Measurements from ENCODE around the gene MAST2.
"Not testable (repeated sequence)": the region's sequence is repeated elsewhere in the genome, so short reads cannot be mapped to it uniquely, and the experiment has no call there.

MAST2 gene

GRCh38 chr1:46026531-46026930 lies 223.1 kb downstream of the MAST2 start:
- DNase-seq (ENCODE audit: low spot score) = no peak

DNA sequence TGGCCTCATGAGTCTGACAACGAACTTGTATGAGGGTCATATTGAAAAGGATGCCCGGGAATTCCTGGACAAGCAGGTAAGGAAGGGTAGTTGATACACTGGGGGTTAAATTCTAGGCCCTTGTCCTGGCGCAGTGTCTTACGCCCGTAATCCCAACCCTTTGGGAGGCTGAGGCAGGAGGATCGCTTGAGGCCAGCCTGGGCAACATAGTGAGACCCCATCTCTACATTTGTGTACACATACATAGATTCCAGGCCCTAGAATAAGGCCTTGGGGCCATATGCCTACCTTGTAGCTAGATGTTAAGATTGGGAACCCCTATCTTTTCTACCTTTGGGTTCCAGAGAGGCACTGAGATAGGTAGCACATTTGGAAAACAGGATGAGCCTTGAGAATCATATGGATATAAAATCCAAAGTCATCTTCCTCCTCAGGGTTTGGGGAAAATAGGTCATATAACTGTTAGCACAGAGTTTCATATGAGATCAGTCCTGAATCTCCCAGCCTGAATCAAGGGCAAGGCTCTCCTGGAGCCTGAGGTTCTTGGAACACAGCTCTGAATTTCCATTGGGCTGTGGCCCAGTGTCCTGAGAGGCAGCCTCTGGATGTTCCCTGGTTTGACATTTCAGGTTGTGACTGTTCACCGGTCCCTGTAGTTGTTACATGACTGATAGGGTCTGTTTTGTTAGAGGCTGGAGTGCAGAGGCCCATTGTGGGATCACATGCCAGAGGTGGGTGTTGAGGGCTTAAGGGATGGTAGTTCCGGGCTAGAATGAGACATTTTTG lies 224.6 kb downstream of the MAST2 start:
- no peak for DNase-seq (ENCODE audit: low spot score)

GRCh38 chr1:46030074-46030870 lies 226.9 kb downstream of the MAST2 start:
- DNase-seq (ENCODE audit: low spot score) = no peak

DNA sequence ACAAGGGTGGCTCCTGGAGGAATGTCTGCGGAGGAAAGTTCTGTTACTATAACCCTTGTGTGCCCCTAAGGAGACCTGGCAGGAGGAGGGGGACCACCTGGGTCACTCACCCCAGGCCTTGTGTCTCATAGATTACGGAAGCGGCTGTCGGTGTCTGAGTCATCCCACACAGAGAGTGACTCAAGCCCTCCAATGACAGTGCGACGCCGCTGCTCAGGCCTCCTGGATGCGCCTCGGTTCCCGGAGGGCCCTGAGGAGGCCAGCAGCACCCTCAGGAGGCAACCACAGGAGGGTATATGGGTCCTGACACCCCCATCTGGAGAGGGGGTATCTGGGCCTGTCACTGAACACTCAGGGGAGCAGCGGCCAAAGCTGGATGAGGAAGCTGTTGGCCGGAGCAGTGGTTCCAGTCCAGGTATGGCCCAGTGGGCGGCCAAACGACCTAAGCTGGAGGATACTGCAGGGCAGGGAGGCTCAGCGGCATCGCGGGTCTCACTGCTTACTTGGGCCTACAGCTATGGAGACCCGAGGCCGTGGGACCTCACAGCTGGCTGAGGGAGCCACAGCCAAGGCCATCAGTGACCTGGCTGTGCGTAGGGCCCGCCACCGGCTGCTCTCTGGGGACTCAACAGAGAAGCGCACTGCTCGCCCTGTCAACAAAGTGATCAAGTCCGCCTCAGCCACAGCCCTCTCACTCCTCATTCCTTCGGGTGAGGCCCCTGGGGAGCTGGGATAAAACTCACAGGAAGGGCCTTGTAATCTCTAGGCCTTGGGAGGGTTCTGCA lies 227.7 kb downstream of the MAST2 start:
- no peak for DNase-seq (ENCODE audit: low spot score)

GRCh38 chr1:46034601-46035516 lies 231.4 kb downstream of the MAST2 start:
- DNase-seq (ENCODE audit: low spot score) = no peak

- peak; percentile 63 for DNase-seq (ENCODE audit: low spot score)
These were observed 233.8 kb downstream of the MAST2 start for GRCh38 chr1:46036894-46037839.

DNA sequence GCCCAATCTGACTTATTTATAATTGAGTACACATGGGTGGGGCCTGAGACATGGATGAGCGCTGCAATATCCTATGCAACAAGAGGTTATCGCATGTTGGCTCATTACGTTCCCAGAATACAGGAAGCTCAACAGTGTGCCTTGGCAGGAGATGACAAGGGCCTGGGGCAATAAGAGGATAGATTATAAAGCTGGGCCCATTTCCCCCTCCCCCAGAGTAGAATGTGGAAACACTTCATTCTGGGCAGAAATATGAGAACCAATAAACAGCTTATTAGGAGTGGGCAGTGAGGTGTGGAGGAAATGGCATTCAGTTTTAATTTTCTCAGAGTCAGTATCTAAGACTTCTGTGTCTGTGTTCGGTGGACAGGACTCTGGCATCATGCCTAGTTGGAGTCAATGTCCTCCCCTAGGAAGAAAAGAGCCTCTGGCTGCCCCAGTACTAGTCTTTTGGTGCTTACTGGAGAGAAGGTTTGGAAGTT lies 236.2 kb downstream of the MAST2 start:
- no peak for DNase-seq (ENCODE audit: low spot score)

DNA sequence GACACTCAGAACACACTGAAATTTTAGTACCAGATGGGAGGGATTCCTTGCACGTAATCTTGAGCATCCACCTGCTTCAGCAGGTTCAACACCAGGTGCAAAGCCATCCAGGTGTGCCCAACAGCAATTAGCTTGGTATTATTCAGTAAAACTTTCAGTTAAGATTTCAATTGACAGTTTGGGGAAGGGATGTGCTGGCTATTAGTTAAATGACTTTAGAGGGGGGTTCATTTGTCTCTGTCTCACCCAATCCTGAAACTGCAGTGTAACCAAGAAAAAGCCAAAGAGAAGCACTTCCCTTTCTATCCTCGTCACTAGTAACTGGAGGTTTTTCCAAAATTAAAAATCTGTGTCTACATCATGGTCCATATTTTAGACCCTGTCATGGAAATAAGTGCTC lies 238.1 kb downstream of the MAST2 start:
- no peak for DNase-seq (ENCODE audit: low spot score)

GRCh38 chr1:46041974-46042373 lies 238.6 kb downstream of the MAST2 start:
- DNase-seq (ENCODE audit: low spot score) = no peak

DNA sequence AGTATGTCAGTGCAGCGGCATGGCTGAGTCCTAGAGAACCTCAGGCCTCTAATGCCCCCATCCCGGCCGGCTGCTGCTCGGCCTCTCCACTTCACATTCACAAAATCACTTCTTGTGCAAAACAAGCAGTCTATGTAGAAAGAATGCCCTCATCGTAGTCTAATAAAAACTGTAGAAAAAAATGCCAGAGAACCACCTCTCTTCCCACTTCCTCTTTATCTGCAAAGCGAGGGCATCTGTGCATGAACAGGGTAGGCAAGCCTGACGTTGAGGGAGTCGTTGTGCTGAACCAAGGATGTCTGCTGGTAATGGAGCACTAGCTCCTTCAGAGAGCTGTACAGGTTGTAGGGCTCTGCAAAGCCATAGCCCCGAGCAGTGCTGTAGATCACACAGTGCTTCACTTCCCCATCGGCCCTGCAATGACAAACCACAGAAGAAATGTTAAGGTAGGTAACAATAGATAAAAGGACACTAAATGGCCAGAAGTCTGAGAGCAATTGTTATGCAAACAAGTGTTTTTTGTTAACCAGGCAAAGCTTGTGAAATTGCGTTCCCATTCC lies 240.1 kb downstream of the MAST2 start:
- no peak for DNase-seq (ENCODE audit: low spot score)

GRCh38 chr1:46044116-46044515 lies 240.7 kb downstream of the MAST2 start:
- no peak for DNase-seq (ENCODE audit: low spot score)

- no peak for DNase-seq (ENCODE audit: low spot score)
These were observed 250.3 kb downstream of the MAST2 start for GRCh38 chr1:46053734-46054133.

- DNase-seq (ENCODE audit: low spot score) = no peak
These were observed 252.9 kb downstream of the MAST2 start for GRCh38 chr1:46056325-46056724.

DNA sequence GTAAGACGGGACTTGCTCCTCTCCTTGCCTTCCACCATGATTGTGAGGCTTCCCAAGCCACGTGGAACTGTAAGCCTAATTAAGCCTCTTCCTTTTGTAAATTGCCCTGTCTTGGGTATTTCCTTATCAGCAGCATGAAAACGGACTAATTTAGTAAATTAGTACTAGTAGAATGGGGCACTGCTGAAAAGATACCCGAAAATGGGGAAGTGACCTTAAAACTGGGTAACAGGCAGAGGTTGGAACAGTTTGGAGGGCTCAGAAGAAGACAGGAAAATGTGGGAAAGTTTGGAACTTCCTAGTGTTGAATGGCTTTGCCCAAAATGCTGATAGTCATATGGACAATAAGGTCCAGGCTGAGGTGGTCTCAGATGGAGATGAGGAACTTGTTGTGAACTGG lies 253.8 kb downstream of the MAST2 start:
- DNase-seq (ENCODE audit: low spot score) = not testable (repeated sequence)

DNA sequence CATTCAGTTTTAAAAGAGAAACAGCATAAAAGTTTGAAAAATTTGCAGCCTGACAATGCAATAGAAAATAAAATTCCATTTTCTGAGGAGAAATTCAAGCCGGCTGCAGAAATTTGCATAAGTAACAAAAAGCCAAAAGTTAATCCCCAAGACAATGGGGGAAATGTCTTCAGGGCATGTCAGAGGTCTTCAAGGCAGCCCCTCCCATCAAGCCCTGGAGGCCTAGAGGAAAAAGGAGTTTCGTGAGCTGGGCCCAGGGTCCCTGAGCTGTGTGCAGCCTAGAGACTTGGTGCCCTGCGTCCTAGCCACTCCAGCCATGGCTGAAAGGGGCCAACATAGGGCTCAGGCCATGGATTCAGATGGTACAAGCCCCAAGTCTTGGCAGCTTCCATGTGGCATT lies 254.4 kb downstream of the MAST2 start:
- no peak for DNase-seq (ENCODE audit: low spot score)

- DNase-seq (ENCODE audit: low spot score) = no peak
These were observed 255.5 kb downstream of the MAST2 start for GRCh38 chr1:46058936-46059335.

DNA sequence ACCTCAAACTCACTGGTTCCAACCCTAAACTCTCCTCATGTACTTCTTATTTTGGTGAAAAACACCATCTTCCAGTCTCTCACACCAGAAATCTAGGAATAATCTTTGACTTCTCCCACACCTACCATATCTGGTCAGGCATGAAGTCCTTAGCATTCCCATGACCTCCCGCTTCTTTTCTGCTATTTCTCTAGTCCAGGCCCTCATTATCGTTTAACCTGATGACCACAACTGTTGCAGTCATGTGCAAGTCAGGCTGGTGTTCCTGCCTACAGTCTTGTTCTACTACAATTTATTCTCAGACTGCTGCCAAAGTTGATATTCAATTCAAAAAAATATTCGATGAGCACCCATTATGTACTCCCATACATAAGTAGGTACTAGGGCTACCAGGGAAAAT lies 257.7 kb downstream of the MAST2 start:
- DNase-seq (ENCODE audit: low spot score) = no peak

- peak; percentile 6 for DNase-seq (ENCODE audit: low spot score)
These were observed 259.4 kb downstream of the MAST2 start for GRCh38 chr1:46062651-46063319.

DNA sequence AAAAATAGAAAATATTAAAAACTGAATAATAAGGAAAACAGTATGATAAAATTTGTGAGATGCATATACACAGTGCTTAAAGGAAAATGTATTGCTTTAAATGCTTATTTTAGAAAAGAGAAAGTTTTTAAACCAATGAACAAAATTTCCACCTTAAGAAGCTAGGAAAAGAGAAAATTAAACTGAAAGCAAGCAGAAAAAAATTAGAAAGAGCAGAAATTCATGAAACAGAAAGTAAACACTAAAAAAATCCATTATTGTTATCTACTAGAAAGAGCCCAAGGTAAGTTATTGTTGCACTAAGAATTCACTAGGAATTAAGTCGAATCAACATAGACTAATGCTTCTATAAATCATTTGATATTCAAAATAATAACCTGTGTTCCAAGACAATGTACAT lies 261.3 kb downstream of the MAST2 start:
- no peak for DNase-seq (ENCODE audit: low spot score)

Measured in SW480 (cell line).